GM19467 (cell line): Measurements from ENCODE around the gene NSL1.

Source experiments
- ATAC-seq: cut with Tn5 transposase; IDR thresholded peaks from one replicate; pipeline ENCODE4 v1.9.1; 2021; ENCODE audit warnings: mild to moderate bottlenecking, moderate library complexity; ENCODE audit not compliant: unreplicated experiment

The NSL1 gene

DNA sequence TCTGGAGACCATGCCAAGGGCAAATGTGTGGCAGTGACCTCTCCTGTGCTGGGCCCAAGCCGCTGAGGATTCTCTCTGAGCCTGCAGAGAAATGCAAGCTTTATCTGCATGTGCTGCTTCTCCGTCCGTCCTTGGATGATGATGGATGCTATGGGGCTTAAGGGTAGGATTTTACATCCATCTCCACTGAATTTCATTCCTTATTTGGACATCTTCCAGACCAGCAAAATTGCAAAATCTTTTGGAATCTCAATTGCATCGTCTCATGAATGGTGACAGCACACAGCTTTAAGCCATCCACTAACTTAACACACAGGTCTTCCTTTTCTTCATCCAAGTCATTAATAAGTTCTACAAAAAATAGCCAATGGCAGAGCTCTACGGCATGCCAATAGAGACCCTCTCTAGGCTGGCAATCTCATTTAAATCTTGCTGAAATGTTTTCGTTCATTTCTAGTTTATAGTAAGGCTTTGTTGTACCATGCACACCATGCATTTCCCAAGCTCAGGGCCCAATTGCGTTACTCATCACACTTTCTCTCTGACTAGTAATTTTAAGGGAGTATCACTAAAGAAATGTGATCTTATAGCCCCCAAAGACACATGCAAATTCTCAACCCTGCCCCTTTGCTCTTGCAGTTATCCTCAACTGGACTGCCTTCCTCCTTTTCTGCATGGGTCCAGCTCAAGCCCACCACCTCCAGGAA lies 103.1 kb downstream of the NSL1 start:
- ATAC-seq = no peak

DNA sequence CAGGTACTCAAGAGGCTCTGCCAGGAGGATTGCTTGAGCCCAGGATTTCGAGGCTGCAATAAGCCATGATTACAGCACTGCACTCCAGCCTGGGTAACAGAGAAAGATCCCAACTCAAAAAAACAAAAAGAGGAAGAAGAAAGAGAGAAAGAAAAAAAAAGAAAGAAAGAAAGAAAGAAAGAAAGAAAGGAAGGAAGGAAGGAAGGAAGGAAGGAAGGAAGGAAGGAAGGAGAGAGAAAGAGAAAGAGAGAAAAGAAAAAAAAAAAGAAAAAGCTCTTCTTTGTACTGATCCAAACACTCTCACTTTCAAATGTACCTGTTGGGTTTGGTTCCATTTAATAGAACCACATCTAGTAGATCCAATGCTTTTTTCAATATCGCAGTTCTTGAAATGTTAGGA lies 103.8 kb downstream of the NSL1 start:
- ATAC-seq = no peak

DNA sequence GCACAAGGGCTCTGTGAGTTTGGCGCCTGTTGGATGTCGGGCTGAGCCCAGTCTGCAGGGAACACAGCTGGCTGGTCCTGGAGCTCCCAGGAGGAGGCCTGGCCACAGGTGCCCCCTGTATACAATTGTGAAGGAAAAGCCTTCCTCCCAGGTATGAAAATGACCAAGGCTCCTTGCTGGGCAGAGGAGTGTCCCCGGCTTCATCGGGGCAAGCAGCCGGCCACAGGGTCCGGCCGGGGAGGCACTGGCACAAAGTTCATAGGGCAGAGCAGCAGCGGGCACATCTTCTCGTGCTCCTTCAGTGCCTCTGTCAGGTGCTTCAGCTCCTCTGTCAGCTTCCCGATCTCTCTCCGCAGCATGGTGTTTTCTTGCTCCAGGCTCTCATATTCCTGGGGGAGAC lies 105.0 kb downstream of the NSL1 start:
- no peak for ATAC-seq

DNA sequence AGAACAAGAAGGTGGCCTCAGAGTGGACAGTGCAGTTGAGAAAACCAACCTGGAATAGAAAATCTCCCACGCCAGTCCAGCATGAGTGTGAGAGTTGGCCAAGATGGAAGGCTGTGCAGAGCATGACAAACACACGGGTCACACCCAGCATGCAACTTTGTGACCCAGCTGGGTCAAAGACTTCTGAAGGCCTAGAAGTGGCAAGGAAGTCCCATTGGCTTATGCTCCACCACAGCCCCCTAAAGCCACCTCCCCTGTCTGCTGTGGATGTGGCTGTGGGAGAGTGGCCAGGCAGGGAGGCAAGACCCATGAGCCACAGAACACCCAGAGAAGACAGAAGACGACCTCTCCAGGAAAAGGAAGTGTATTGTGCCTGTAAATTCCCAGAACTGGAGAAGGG lies 105.5 kb downstream of the NSL1 start:
- no peak for ATAC-seq

DNA sequence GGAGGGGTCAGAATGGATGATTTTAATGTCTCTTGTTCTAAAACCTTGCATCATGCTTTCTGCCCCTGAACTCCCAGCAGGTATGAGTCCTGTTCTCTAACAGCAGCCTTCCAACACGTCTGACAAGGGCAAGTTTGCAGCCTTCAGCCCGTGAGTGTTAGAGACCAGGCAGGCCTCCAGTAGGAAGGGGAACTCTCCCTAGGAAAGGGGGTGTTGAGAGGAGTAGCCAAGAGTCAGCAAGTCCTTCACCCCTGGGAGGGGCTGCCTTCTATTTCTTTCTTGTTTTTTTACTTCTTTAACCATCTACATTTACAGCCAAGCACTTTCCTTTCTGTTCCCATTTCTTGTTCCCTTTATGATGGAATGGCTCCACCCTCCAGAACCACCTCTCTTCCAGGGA lies 106.1 kb downstream of the NSL1 start:
- no peak for ATAC-seq

DNA sequence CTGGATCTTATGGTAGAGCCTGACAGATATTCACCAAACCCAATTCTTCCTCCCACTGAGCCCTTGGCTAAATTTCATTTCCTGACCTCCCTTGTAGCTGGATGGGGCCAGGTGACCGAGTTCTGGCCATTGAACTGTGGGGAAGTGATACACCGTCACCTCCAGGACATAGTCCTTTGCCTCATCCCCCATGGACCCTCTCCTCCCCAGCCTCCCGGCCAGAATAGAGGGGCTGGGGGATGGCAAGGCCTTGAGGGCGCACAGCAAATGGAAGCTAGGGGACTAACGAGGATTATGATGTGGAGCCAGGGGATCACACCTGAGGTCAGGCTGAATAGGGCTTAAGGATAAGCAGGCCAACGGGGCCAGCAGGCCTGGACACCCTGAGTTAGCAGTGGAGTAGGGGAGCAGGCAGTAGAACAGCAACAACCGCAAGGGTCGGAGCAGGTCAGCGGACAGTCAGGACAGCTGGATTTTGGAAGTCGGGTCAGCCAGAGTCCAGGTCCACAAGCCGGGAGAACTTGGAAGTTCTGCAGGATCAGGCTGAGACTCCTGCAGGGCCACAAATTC lies 107.0 kb downstream of the NSL1 start:
- no peak for ATAC-seq

DNA sequence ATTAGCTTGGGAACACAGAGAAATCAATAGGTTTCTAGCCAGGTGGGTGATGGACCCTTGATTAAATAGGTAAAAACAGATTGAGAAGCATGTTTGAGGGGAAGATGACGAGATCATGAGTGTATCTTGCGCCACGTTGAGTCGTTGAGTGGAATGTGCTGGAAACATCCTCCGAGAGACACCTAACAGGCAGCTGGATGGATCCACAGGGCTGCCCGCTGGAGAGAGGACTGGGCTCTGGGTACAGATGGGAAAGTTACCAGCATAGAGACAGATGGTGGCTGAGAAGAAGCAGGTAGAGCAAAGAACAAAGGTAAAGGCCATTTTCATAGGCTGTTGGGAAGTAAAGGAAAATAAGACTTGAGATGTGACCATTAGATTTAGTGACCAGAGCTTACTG lies 107.5 kb downstream of the NSL1 start:
- no peak for ATAC-seq

DNA sequence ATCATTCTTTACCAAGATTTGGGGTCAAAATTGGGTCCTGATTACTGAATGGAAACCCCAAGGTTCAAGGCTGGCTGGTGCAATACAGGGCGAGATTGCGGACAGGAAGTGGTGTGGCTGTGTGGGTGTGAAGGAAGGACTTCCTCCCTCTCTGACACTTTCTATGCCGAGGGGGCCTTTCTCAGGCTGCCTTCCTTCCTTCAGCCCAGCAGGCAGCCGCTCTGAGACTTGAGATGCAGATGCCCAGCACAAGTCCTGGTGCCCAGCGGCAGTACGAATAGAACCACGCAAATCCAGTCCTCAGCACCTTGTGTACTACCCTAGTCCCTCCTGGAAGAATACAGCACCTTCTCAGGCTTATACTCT lies 108.2 kb downstream of the NSL1 start:
- peak; percentile 76 for ATAC-seq

DNA sequence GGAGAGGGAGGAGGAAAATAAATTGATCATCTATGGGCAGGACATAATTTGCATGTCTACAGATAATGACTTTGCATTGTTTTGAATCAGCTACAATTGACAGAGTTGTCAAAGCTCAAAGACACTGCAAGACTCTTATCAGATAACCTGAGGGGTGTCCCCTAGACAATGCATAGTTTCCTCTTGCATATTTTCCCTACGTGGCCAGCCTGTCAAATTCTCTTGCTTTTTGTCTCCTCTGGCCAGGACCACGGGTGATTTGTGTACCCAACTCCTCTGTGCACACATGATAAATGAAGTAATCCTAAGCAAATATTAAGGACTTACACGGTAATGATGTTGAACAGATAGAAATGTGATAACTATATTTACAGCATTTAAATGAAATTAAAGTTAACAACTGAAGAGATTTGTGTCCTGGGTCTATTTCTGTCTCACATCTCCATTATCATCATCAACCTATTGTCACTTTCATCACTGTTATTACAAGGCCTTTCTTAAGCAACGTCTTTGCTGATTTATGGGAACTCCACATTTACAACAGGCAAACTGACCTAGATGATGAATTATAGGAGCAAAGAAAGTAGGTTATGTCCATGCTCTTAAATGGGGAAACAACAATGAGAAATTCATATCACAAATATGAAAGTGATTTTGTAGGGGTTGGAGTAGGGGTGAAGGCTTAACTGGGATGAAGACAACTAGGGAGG lies 110.7 kb downstream of the NSL1 start:
- ATAC-seq = no peak

DNA sequence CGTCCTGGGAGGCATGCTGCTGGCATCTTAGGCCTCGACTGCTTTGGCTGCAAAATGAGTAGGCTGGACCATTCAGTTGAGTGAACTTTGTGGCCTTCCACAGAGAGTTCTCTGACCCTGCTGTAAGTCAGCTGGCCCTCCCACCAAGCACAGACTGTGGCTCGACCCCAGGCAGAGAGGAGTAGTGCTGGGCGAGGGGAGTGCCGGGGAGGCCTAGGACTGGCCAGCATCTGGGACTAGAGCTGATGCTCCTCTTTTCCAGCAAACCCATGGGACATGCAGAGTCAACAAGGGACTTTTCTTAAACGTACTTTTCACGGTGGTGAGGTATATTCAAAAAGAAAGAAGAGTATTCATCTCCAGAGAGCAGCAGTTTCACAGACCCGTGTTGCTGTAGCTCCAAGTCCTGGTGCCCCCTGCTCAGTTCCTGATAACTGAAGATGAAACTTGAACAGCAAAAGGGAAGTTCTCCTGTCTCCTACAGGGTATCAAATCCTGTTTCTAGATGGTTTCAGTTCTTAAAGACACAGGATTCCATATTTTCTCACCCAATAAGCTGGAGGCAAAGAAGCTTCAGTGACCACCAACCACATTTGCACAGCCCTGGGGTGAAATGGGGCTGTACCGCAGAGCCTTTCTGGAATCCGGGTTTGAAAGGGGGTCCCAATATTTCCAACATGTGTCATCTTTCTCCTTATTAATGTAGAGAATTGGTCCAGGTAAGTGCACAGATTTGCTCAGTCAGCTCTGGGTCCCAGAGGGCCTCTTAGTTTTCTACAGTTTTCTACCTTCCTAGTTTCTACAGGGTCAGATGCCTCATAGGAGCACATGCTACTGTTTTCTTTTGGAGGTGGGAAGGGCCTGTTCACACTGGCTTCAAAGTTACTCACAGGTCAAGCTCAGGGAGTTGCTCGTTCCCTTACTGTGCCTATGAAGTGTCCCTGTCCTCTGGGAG lies 112.8 kb downstream of the NSL1 start:
- peak; percentile 39 for ATAC-seq

DNA sequence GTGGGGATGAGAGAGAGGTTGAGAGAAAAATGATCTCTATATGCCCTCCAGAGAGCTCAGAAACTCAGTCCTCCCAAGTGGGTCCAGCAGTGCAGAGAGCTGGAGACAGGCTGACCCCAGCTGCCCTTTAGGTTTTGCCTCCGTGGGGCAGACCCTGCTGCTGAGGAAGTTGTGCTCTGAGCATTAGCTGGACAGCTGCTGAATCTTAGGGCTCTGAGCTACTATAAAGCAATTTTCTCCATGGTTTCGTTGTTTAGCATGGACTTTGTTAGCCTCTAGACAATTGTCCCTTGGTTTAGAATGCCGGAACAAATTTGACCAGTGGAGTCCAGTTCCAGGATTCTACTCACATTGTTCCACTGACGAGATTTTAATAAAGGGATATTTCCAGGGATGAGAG lies 114.0 kb downstream of the NSL1 start:
- no peak for ATAC-seq

DNA sequence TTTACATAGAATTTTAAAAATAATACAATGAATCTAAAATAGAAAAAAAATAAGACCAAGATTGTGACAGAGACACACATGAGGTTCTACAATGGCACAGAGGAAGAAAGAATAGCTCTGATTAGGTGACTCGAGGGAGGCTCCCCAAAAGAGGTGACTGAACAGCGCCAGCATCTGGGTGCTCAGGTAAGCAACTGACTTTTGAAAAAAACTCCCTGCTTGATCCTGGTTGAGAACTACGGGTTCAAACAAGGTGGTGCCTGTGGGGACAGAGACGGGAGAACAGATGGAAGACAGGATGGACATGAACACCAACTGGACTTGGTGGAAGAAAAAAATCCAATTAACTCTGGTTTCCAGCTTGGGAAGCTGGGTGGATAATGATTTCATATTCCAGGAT lies 114.4 kb downstream of the NSL1 start:
- no peak for ATAC-seq
